ENCODE data around the gene SH3RF2.

SH3RF2 gene

GRCh38 chr5:145903867-145904266, 32.5 kb upstream of the SH3RF2 start:
- no peak overlapping the region for H3K4ac ChIP-seq (ENCODE audit: low read depth, low read length)
- no peaks in the 10 kb centered on the region for H3K79me2 ChIP-seq (ENCODE audit: control insufficient read depth, insufficient read depth, low read length, poor library complexity)
- no peak overlapping the region for H4K12ac ChIP-seq (ENCODE audit: low read depth, low read length)
- no peak overlapping the region for H4K91ac ChIP-seq (ENCODE audit: low read depth, low read length)
- no peaks in the 10 kb centered on the region for H3K36me3 ChIP-seq (ENCODE audit: control insufficient read depth in 1 of 2, insufficient read depth in 2 of 2, low read length in 2 of 2)
- WGBS (ENCODE audit: extremely low coverage, insufficient coverage, insufficient read length), result no CpG with 5 or more reads among the region's 3 CpGs
- no peak overlapping the region for H3K4me2 ChIP-seq (ENCODE audit: low read length)
- no peak overlapping the region for H2BK120ac ChIP-seq (ENCODE audit: insufficient read depth, low read length, poor library complexity)
- H2AK5ac ChIP-seq (ENCODE audit: low read length), result no peak overlapping the region
- no peak overlapping the region for H3K14ac ChIP-seq (ENCODE audit: low read length)
- H3K23ac ChIP-seq (ENCODE audit: low read length), result peak overlapping the region; percentile 46
- no peak overlapping the region for H2BK12ac ChIP-seq (ENCODE audit: low read length)
- H3K4me1 ChIP-seq (ENCODE audit: control insufficient read depth in 1 of 2, insufficient read depth in 2 of 2, low read length in 2 of 2), result no peaks in the 10 kb centered on the region
- no peak overlapping the region for H3K18ac ChIP-seq (ENCODE audit: low read length)
- H3K9ac ChIP-seq (ENCODE audit: low read length), result peak overlapping the region; percentile 19
- no peak overlapping the region for H3K4me3 ChIP-seq (ENCODE audit: low read depth, low read length)
- no peak overlapping the region for H2BK5ac ChIP-seq (ENCODE audit: low read depth, low read length, poor library complexity)
- no peak overlapping the region for H2AFZ ChIP-seq (ENCODE audit: insufficient read depth, low read length, poor library complexity)
- H3K79me1 ChIP-seq (ENCODE audit: low read length), result no peaks in the 10 kb centered on the region
- H3K9me3 ChIP-seq (ENCODE audit: insufficient read depth, low read depth, low read length), result no peaks in the 10 kb centered on the region
- no peak overlapping the region for H4K8ac ChIP-seq (ENCODE audit: low read depth, low read length)
- no peaks in the 10 kb centered on the region for H3K27me3 ChIP-seq (ENCODE audit: insufficient read depth, low read length)
- H3K27ac ChIP-seq (ENCODE audit: low read depth, low read length), result no peak overlapping the region
- no peak for DNase-seq

- Histone ChIP-seq H3K4ac (ENCODE audit: low read depth, low read length) (no peak overlapping the region), H3K27ac (ENCODE audit: low read depth, low read length) (no peak overlapping the region), H4K12ac (ENCODE audit: low read depth, low read length) (no peak overlapping the region), H4K91ac (ENCODE audit: low read depth, low read length) (no peak overlapping the region), H3K4me3 (ENCODE audit: low read depth, low read length) (no peak overlapping the region), H2AK5ac (ENCODE audit: low read length) (no peak overlapping the region), H3K23ac (ENCODE audit: low read length) (no peak overlapping the region), H3K79me1 (ENCODE audit: low read length) (no peaks in the 10 kb centered on the region), H3K36me3 (ENCODE audit: control insufficient read depth in 1 of 2, insufficient read depth in 2 of 2, low read length in 2 of 2) (no peaks in the 10 kb centered on the region), H3K18ac (ENCODE audit: low read length) (no peak overlapping the region), H3K27me3 (ENCODE audit: insufficient read depth, low read length) (no peaks in the 10 kb centered on the region), H2AFZ (ENCODE audit: insufficient read depth, low read length, poor library complexity) (no peak overlapping the region), H2BK12ac (ENCODE audit: low read length) (no peak overlapping the region), H3K79me2 (ENCODE audit: control insufficient read depth, insufficient read depth, low read length, poor library complexity) (no peaks in the 10 kb centered on the region), H3K4me1 (ENCODE audit: control insufficient read depth in 1 of 2, insufficient read depth in 2 of 2, low read length in 2 of 2) (no peaks in the 10 kb centered on the region), H3K9ac (ENCODE audit: low read length) (no peak overlapping the region), H3K4me2 (ENCODE audit: low read length) (no peak overlapping the region), H4K8ac (ENCODE audit: low read depth, low read length) (no peak overlapping the region), H2BK5ac (ENCODE audit: low read depth, low read length, poor library complexity) (no peak overlapping the region), H3K14ac (ENCODE audit: low read length) (no peak overlapping the region), H3K9me3 (ENCODE audit: insufficient read depth, low read depth, low read length) (no peaks in the 10 kb centered on the region), H2BK120ac (ENCODE audit: insufficient read depth, low read length, poor library complexity) (no peak overlapping the region)
- no peak for DNase-seq
- WGBS (ENCODE audit: extremely low coverage, insufficient coverage, insufficient read length), result no CpG with 5 or more reads among the region's 5 CpGs
Observed at GRCh38 chr5:145904743-145905142, 31.6 kb upstream of the SH3RF2 start.

- no peak overlapping the region for H3K4me2 ChIP-seq (ENCODE audit: low read length)
- H2AK5ac ChIP-seq (ENCODE audit: low read length), result no peak overlapping the region
- H2AFZ ChIP-seq (ENCODE audit: insufficient read depth, low read length, poor library complexity), result no peak overlapping the region
- no peak overlapping the region for H3K4me3 ChIP-seq (ENCODE audit: low read depth, low read length)
- no peak overlapping the region for H4K91ac ChIP-seq (ENCODE audit: low read depth, low read length)
- no peaks in the 10 kb centered on the region for H3K36me3 ChIP-seq (ENCODE audit: control insufficient read depth in 1 of 2, insufficient read depth in 2 of 2, low read length in 2 of 2)
- no peak for DNase-seq
- H2BK5ac ChIP-seq (ENCODE audit: low read depth, low read length, poor library complexity), result no peak overlapping the region
- no peak overlapping the region for H3K4ac ChIP-seq (ENCODE audit: low read depth, low read length)
- no peak overlapping the region for H4K12ac ChIP-seq (ENCODE audit: low read depth, low read length)
- H2BK120ac ChIP-seq (ENCODE audit: insufficient read depth, low read length, poor library complexity), result no peak overlapping the region
- no peak overlapping the region for H4K8ac ChIP-seq (ENCODE audit: low read depth, low read length)
- WGBS (ENCODE audit: extremely low coverage, insufficient coverage, insufficient read length), result no CpG with 5 or more reads among the region's 1 CpG
- H3K9me3 ChIP-seq (ENCODE audit: insufficient read depth, low read depth, low read length), result no peaks in the 10 kb centered on the region
- no peak overlapping the region for H3K9ac ChIP-seq (ENCODE audit: low read length)
- H3K4me1 ChIP-seq (ENCODE audit: control insufficient read depth in 1 of 2, insufficient read depth in 2 of 2, low read length in 2 of 2), result no peaks in the 10 kb centered on the region
- H3K18ac ChIP-seq (ENCODE audit: low read length), result no peak overlapping the region
- H2BK12ac ChIP-seq (ENCODE audit: low read length), result no peak overlapping the region
- no peak overlapping the region for H3K27ac ChIP-seq (ENCODE audit: low read depth, low read length)
- no peaks in the 10 kb centered on the region for H3K79me2 ChIP-seq (ENCODE audit: control insufficient read depth, insufficient read depth, low read length, poor library complexity)
- no peaks in the 10 kb centered on the region for H3K27me3 ChIP-seq (ENCODE audit: insufficient read depth, low read length)
- no peak overlapping the region for H3K23ac ChIP-seq (ENCODE audit: low read length)
- no peak overlapping the region for H3K14ac ChIP-seq (ENCODE audit: low read length)
- H3K79me1 ChIP-seq (ENCODE audit: low read length), result no peaks in the 10 kb centered on the region
Observed at GRCh38 chr5:145906401-145906800, 30.0 kb upstream of the SH3RF2 start.

GRCh38 chr5:145908206-145908960, 28.0 kb upstream of the SH3RF2 start:
- no peaks in the 10 kb centered on the region for H3K4me1 ChIP-seq (ENCODE audit: control insufficient read depth in 1 of 2, insufficient read depth in 2 of 2, low read length in 2 of 2)
- H2BK120ac ChIP-seq (ENCODE audit: insufficient read depth, low read length, poor library complexity), result no peak overlapping the region
- peak in 1 of 2 donors; percentile 9 for DNase-seq
- no peak overlapping the region for H2BK5ac ChIP-seq (ENCODE audit: low read depth, low read length, poor library complexity)
- no CpG with 5 or more reads among the region's 3 CpGs for WGBS (ENCODE audit: extremely low coverage, insufficient coverage, insufficient read length)
- no peak overlapping the region for H4K12ac ChIP-seq (ENCODE audit: low read depth, low read length)
- H3K36me3 ChIP-seq (ENCODE audit: control insufficient read depth in 1 of 2, insufficient read depth in 2 of 2, low read length in 2 of 2), result no peaks in the 10 kb centered on the region
- no peak overlapping the region for H2AK5ac ChIP-seq (ENCODE audit: low read length)
- H4K91ac ChIP-seq (ENCODE audit: low read depth, low read length), result no peak overlapping the region
- no peak overlapping the region for H2BK12ac ChIP-seq (ENCODE audit: low read length)
- no peaks in the 10 kb centered on the region for H3K9me3 ChIP-seq (ENCODE audit: insufficient read depth, low read depth, low read length)
- no peak overlapping the region for H3K18ac ChIP-seq (ENCODE audit: low read length)
- H3K23ac ChIP-seq (ENCODE audit: low read length), result no peak overlapping the region
- H4K8ac ChIP-seq (ENCODE audit: low read depth, low read length), result no peak overlapping the region
- no peak overlapping the region for H3K4ac ChIP-seq (ENCODE audit: low read depth, low read length)
- H2AFZ ChIP-seq (ENCODE audit: insufficient read depth, low read length, poor library complexity), result no peak overlapping the region
- H3K9ac ChIP-seq (ENCODE audit: low read length), result no peak overlapping the region
- no peak overlapping the region for H3K4me3 ChIP-seq (ENCODE audit: low read depth, low read length)
- H3K27ac ChIP-seq (ENCODE audit: low read depth, low read length), result no peak overlapping the region
- no peak overlapping the region for H3K4me2 ChIP-seq (ENCODE audit: low read length)
- H3K79me1 ChIP-seq (ENCODE audit: low read length), result no peaks in the 10 kb centered on the region
- no peak overlapping the region for H3K14ac ChIP-seq (ENCODE audit: low read length)
- H3K79me2 ChIP-seq (ENCODE audit: control insufficient read depth, insufficient read depth, low read length, poor library complexity), result no peaks in the 10 kb centered on the region
- H3K27me3 ChIP-seq (ENCODE audit: insufficient read depth, low read length), result no peaks in the 10 kb centered on the region
